Right lobe of liver (tissue), 4 donors: ENCODE data around the gene L3MBTL3.

ENCODE experiments used
- POLR2A ChIP-seq: fragments of 450-650 bp; IDR thresholded peaks from one replicate; pipeline ENCODE4 v1.6.1; 2017; ENCODE audit warnings: antibody characterized with exemption, mild to moderate bottlenecking
- TF ChIP-seq, protein P1 (sequence below), 4 donors: fragments of 200-600 bp in 3 of 4; fragments of 450-650 bp in 1 of 4; IDR thresholded peaks; one replicate each; pipeline versions ENCODE4 v1.5.1 to v1.8.0; 2016 to 2022; ENCODE audit warnings: antibody characterized with exemption in 4 of 4, mild to moderate bottlenecking in 2 of 4
- donor health status: DM: no; HTN: no; CAD: no.
- donor health status: DM: no; HTN: no; CAD: no.
- donor health status: DM: no; HTN: yes; CAD: no.

GRCh38 chr6:130093546-130093945 is 75.2 kb downstream of the L3MBTL3 start:
- TF ChIP-seq POLR2A: no peak
- TF ChIP-seq, protein P1, sequence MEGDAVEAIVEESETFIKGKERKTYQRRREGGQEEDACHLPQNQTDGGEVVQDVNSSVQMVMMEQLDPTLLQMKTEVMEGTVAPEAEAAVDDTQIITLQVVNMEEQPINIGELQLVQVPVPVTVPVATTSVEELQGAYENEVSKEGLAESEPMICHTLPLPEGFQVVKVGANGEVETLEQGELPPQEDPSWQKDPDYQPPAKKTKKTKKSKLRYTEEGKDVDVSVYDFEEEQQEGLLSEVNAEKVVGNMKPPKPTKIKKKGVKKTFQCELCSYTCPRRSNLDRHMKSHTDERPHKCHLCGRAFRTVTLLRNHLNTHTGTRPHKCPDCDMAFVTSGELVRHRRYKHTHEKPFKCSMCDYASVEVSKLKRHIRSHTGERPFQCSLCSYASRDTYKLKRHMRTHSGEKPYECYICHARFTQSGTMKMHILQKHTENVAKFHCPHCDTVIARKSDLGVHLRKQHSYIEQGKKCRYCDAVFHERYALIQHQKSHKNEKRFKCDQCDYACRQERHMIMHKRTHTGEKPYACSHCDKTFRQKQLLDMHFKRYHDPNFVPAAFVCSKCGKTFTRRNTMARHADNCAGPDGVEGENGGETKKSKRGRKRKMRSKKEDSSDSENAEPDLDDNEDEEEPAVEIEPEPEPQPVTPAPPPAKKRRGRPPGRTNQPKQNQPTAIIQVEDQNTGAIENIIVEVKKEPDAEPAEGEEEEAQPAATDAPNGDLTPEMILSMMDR (IDR thresholded peaks at IDR 0.05): no peak
